Esophagus muscularis mucosa (tissue), 3 donors: ENCODE results near the gene PNMT.
A peak's percentile ranks its signal among the peaks of the same experiment; 100 is the strongest.

Experiments
- CTCF ChIP-seq, 3 experiments: fragments of 200-600 bp in 2 of 3; fragments of 450-650 bp in 1 of 3; sonication (generic) in 2 of 3; IDR thresholded peaks; one replicate each; pipeline ENCODE4 v1.5.1; 2017 to 2019; ENCODE audit warnings: antibody characterized with exemption in 3 of 3, mild to moderate bottlenecking in 2 of 3, moderate library complexity in 1 of 3
- POLR2AphosphoS5 ChIP-seq, 2 donors: sonication (generic); formaldehyde crosslinking; IDR thresholded peaks; one replicate each; pipeline ENCODE4 v1.6.1; 2017; ENCODE audit warnings: antibody characterized with exemption in 2 of 2

- TF ChIP-seq CTCF (IDR thresholded peaks at IDR 0.05) (peak; percentile 58 to 75 (median 58)), POLR2AphosphoS5 (IDR thresholded peaks at IDR 0.05) (peak in 1 of 2 donors; percentile 36)
Measured at GRCh38 chr17:39667945-39668924, at the start of gene PNMT.
